GM23248 (cell line): ENCODE data around the gene CDC42.

Experiments used
- EZH2 ChIP-seq: fragments of 200-600 bp; sonication (generic); IDR thresholded peaks from 2 replicates; pipeline ENCODE4 v1.6.1; 2018; ENCODE audit warnings: antibody characterized with exemption, mild to moderate bottlenecking; ENCODE audit not compliant: insufficient read depth, poor library complexity, severe bottlenecking
- EZH2phosphoT487 ChIP-seq: fragments of 200-600 bp; sonication (generic); IDR thresholded peaks from 2 replicates; pipeline ENCODE4 v1.6.1; 2018; ENCODE audit warnings: antibody characterized with exemption, moderate library complexity, mild to moderate bottlenecking, low read depth; ENCODE audit not compliant: insufficient read depth

DNA sequence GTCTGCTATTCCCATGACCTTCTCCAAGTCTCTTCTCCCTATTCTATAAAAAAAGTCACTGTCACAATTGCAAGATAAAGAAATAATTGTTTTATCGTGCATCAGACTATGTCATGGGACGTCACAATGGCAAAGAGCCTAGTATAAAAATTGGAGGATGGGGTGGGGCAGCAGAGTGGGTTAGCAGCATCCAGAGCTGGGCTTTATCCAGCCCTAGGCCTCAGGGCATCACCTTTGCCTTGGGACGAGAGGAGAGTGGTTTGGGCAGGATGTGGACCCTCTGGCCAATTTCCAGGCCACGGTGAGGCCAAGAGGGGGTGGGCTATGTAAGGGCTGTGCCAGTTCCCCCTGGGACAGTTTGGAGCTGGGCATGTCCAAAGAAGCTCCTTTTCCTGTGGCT lies 64.7 kb downstream of the CDC42 start:
- TF ChIP-seq EZH2phosphoT487 (no peak), EZH2 (no peak)
